OCI-LY1 (cell line): ENCODE measurements around the gene KCNMA1.

Experiments used
- EZH2 ChIP-seq: fragments of 200-600 bp; sonication (generic), shearing (Covaris generic); IDR thresholded peaks from 2 replicates; pipeline ENCODE4 v1.8.0; 2017; ENCODE audit warnings: borderline replicate concordance, mixed run types, mild to moderate bottlenecking, antibody characterized with exemption, low read length, moderate library complexity, mixed read lengths
- TF ChIP-seq, protein P1 (sequence below): fragments of 200-600 bp; sonication (generic), shearing (Covaris generic); IDR thresholded peaks from 2 replicates; pipeline ENCODE4 v1.5.1; 2017; ENCODE audit warnings: mild to moderate bottlenecking, antibody characterized with exemption, low read length, moderate library complexity, mixed read lengths

DNA sequence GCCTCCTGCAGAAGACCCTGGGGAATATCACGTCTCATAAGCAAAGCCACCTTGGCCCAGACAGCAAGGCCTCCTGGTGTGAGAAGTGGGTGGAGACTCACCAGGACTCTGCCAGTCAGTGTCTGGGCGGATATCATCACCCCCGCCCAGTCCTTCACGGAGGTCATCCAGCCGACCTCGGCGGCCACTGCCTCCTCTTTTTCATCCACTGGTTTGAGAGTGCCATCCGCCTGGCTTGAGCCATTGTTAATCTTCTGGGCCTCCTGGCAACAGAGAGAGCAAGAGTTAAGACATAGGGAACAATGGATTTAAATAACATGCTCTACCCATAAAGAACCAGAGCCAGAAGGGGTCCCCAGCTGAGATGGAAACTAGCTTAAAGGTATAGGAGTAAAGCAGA, 233.8 kb downstream of the KCNMA1 start:
- TF ChIP-seq, protein P1, sequence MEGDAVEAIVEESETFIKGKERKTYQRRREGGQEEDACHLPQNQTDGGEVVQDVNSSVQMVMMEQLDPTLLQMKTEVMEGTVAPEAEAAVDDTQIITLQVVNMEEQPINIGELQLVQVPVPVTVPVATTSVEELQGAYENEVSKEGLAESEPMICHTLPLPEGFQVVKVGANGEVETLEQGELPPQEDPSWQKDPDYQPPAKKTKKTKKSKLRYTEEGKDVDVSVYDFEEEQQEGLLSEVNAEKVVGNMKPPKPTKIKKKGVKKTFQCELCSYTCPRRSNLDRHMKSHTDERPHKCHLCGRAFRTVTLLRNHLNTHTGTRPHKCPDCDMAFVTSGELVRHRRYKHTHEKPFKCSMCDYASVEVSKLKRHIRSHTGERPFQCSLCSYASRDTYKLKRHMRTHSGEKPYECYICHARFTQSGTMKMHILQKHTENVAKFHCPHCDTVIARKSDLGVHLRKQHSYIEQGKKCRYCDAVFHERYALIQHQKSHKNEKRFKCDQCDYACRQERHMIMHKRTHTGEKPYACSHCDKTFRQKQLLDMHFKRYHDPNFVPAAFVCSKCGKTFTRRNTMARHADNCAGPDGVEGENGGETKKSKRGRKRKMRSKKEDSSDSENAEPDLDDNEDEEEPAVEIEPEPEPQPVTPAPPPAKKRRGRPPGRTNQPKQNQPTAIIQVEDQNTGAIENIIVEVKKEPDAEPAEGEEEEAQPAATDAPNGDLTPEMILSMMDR = no peak
- no peak for TF ChIP-seq EZH2
